ENCODE measurements around the gene TUBGCP2. TPM values are rescaled to one million over a fixed set of nuclear protein-coding genes. Genes with fewer than 3 reads are reported as not detected.

Gene TUBGCP2
- total RNA-seq, 1 donor from 2014 or later = 47.7 TPM

Small RNA genes within 50 kb of the gene (small RNA-seq; reads per million reads assigned to genes)
- not detected for gene BANF1P2 (ENCODE audit: low replicate concordance)

Other genes starting within 250 kb of the TUBGCP2 start
- 3.3 TPM for gene ADGRA1, start 220.9 kb downstream of the TUBGCP2 start, total RNA-seq
- 1.7 TPM for gene KNDC1, start 148.7 kb downstream of the TUBGCP2 start, total RNA-seq
- not detected for gene UTF1, start 78.7 kb downstream of the TUBGCP2 start, total RNA-seq
- not detected for gene VENTX, start 71.0 kb downstream of the TUBGCP2 start, total RNA-seq
- 6.7 TPM for gene ADAM8, start 32.0 kb downstream of the TUBGCP2 start, total RNA-seq
- gene ZNF511, start within 50 bp of the TUBGCP2 start, total RNA-seq = 27.6 TPM
- gene CALY, start 28.0 kb upstream of the TUBGCP2 start, total RNA-seq = not detected
- not detected for gene PRAP1, start 38.5 kb upstream of the TUBGCP2 start, total RNA-seq
- gene FUOM, start 49.1 kb upstream of the TUBGCP2 start, total RNA-seq = 8.4 TPM
- gene ECHS1, start 64.5 kb upstream of the TUBGCP2 start, total RNA-seq = 74.7 TPM
- gene PAOX, start 70.4 kb upstream of the TUBGCP2 start, total RNA-seq = 8.0 TPM
- 23.4 TPM for gene MTG1, start 85.3 kb upstream of the TUBGCP2 start, total RNA-seq
- gene SPRN, start 115.8 kb upstream of the TUBGCP2 start, total RNA-seq = 0.82 TPM
- 3.1 TPM for gene SCART1, start 145.1 kb upstream of the TUBGCP2 start, total RNA-seq
- 0.31 TPM for gene CYP2E1, start 218.5 kb upstream of the TUBGCP2 start, total RNA-seq

Data from tongue (tissue), 2 donors.